Activated CD4-positive, alpha-beta T cell treated with anti-CD3 and anti-CD28 coated beads for 36 hours (primary cell): ENCODE measurements around the gene ADGB. TPM values are rescaled to one million over a fixed set of nuclear protein-coding genes. Genes with fewer than 3 reads are reported as not detected.
"Not testable (repeated sequence)": the region's sequence is repeated elsewhere in the genome, so short reads cannot be mapped to it uniquely, and the experiment has no call there.

Source experiments
- ATAC-seq: fragments of 200-7000 bp; cut with Tn5 transposase; one replicate; pipeline ENCODE4 v1.10.0; 2021; ENCODE audit warnings: mild to moderate bottlenecking, moderate library complexity
- CTCF ChIA-PET: fragments of 350-600 bp; sonication (Branson Sonifier 250); formaldehyde crosslinking; loops from one replicate; lab custom pipeline; 2021; ENCODE audit warnings: antibody characterized with exemption; lab: Charles Lee
- POLR2A ChIA-PET: fragments of 350-600 bp; sonication (Branson Sonifier 250); formaldehyde crosslinking; loops from one replicate; lab custom pipeline; 2021; ENCODE audit warnings: antibody characterized with exemption, inconsistent platforms; lab: Charles Lee
- DNase-seq: peaks from one replicate; pipeline ENCODE4 v3.0.0-alpha.2; 2020
- H3K27ac Mint-ChIP-seq: one replicate; pipeline ENCODE4 v1.8.0; 2021; ENCODE audit warnings: mixed read lengths
- H3K27me3 Mint-ChIP-seq: one replicate; pipeline ENCODE4 v1.8.0; 2021; ENCODE audit warnings: mixed read lengths
- H3K36me3 Mint-ChIP-seq: one replicate; pipeline ENCODE4 v1.8.0; 2021; ENCODE audit warnings: low read depth, mixed read lengths
- H3K4me1 Mint-ChIP-seq: one replicate; pipeline ENCODE4 v1.8.0; 2021; ENCODE audit warnings: mixed read lengths
- H3K4me3 Mint-ChIP-seq: one replicate; pipeline ENCODE4 v1.8.0; 2021; ENCODE audit warnings: mild to moderate bottlenecking, moderate library complexity, mixed read lengths
- H3K9me3 Mint-ChIP-seq: one replicate; pipeline ENCODE4 v1.8.0; 2021; ENCODE audit warnings: low read depth, mixed read lengths
- intact Hi-C, 2 experiments: fragments of 100-400 bp; cut with DNase I in 1 of 2; cut with micrococcal nuclease in 1 of 2; formaldehyde crosslinking; loops; one replicate each; pipeline versions ENCODE4 v1.14.2 to v1.15.1; 2022 to 2024; cut with DNase I, micrococcal nuclease
- total RNA-seq, 2 experiments: library from RNA; stranded (reverse); gene quantifications; one replicate each; pipeline ENCODE4 v1.2.3, GENCODE V29; 2021

Gene ADGB
- total RNA-seq, 2 experiments from 2014 or later = not detected

GRCh38 chr6:146829792-146830565 lies 231.2 kb downstream of the ADGB start:
- CTCF ChIA-PET = interaction anchor here (0.6 kb wide), 2 partner anchors 22 to 470 kb away, joined by 3 to 4 read pairs; no protein-coding TSS in a partner anchor
- no peak overlapping the region for H3K27ac Mint-ChIP-seq

GRCh38 chr6:146833157-146833556 lies 234.4 kb downstream of the ADGB start:
- Mint-ChIP-seq H3K4me1 (no peaks in the 10 kb centered on the region), H3K9me3 (no peaks in the 10 kb centered on the region), H3K36me3 (no peaks in the 10 kb centered on the region), H3K27me3 (peaks cover 7% of the 10 kb centered on the region), H3K4me3 (no peak overlapping the region), H3K27ac (no peak overlapping the region)
- DNase-seq (no peak), ATAC-seq (no peak)
- CTCF ChIA-PET = no interaction called here
- intact Hi-C loops = no loop called here
- POLR2A ChIA-PET = no interaction called here

More at GRCh38 chr6:146829792-146830565, 231.2 kb downstream of the ADGB start:
- intact Hi-C loops = no loop called here
- Mint-ChIP-seq H3K4me1 (no peaks in the 10 kb centered on the region), H3K36me3 (no peaks in the 10 kb centered on the region), H3K9me3 (no peaks in the 10 kb centered on the region), H3K4me3 (no peak overlapping the region), H3K27me3 (peaks cover 7% of the 10 kb centered on the region)
- DNase-seq (no peak), ATAC-seq (no peak)
- POLR2A ChIA-PET = no interaction called here

- intact Hi-C loops = no loop called here
- Mint-ChIP-seq H3K27ac (no peak overlapping the region), H3K36me3 (peaks cover 4% of the 10 kb centered on the region), H3K4me3 (no peak overlapping the region), H3K4me1 (no peaks in the 10 kb centered on the region), H3K9me3 (peaks cover 6% of the 10 kb centered on the region), H3K27me3 (peaks cover 2% of the 10 kb centered on the region)
- DNase-seq (no peak), ATAC-seq (no peak)
- POLR2A ChIA-PET = interaction anchor here (0.6 kb wide), 1 partner anchor 363 kb away, joined by 3 read pairs; no protein-coding TSS in a partner anchor
- CTCF ChIA-PET = interaction anchor here (0.6 kb wide), 1 partner anchor 691 kb away, joined by 3 read pairs; no protein-coding TSS in a partner anchor
Observed at GRCh38 chr6:146840216-146840615, 241.4 kb downstream of the ADGB start.

- peaks cover 2% of the 10 kb centered on the region for H3K27me3 Mint-ChIP-seq
- ChIA-PET POLR2A (no interaction called here), CTCF (no interaction called here)
- ATAC-seq (no peak), DNase-seq (no peak)
- no peaks in the 10 kb centered on the region for H3K4me1 Mint-ChIP-seq
- peaks cover 4% of the 10 kb centered on the region for H3K36me3 Mint-ChIP-seq
- intact Hi-C loops = no loop called here
- peaks cover 7% of the 10 kb centered on the region for H3K9me3 Mint-ChIP-seq
- no peak overlapping the region for H3K4me3 Mint-ChIP-seq
- H3K27ac Mint-ChIP-seq = no peak overlapping the region
Observed at GRCh38 chr6:146840641-146841040, 241.9 kb downstream of the ADGB start.

GRCh38 chr6:146847426-146847825 lies 248.7 kb downstream of the ADGB start:
- ATAC-seq (no peak), DNase-seq (no peak)
- intact Hi-C loops = no loop called here
- H3K36me3 Mint-ChIP-seq = peaks cover 9% of the 10 kb centered on the region
- H3K4me1 Mint-ChIP-seq = peaks cover 24% of the 10 kb centered on the region
- no peak overlapping the region for H3K27ac Mint-ChIP-seq
- ChIA-PET POLR2A (no interaction called here), CTCF (no interaction called here)
- no peak overlapping the region for H3K4me3 Mint-ChIP-seq
- peaks cover 15% of the 10 kb centered on the region for H3K9me3 Mint-ChIP-seq
- H3K27me3 Mint-ChIP-seq = peaks cover 4% of the 10 kb centered on the region

GRCh38 chr6:146850238-146850896 lies 251.6 kb downstream of the ADGB start:
- peaks cover 38% of the 10 kb centered on the region for H3K4me1 Mint-ChIP-seq
- ATAC-seq (peak; percentile 75), DNase-seq (peak; percentile 70)
- H3K27me3 Mint-ChIP-seq = peaks cover 4% of the 10 kb centered on the region
- ChIA-PET CTCF (interaction anchor here (0.8 kb wide), 1 partner anchor 42 kb away, joined by 3 read pairs; no protein-coding TSS in a partner anchor), POLR2A (interaction anchor here (0.7 kb wide), 1 partner anchor 353 kb away, joined by 3 read pairs; no protein-coding TSS in a partner anchor)
- peaks cover 12% of the 10 kb centered on the region for H3K9me3 Mint-ChIP-seq
- peaks cover 5% of the 10 kb centered on the region for H3K36me3 Mint-ChIP-seq
- H3K4me3 Mint-ChIP-seq = no peak overlapping the region
- H3K27ac Mint-ChIP-seq = peak overlapping the region; percentile 80
- intact Hi-C loops = loop anchor here (2.0 to 5.0 kb wide), 5 partner anchors 352 to 1592 kb away; no protein-coding TSS in a partner anchor

GRCh38 chr6:146850981-146851380 lies 252.2 kb downstream of the ADGB start:
- Mint-ChIP-seq H3K36me3 (peaks cover 3% of the 10 kb centered on the region), H3K27me3 (peaks cover 4% of the 10 kb centered on the region), H3K27ac (peak overlapping the region; percentile 80), H3K9me3 (peaks cover 8% of the 10 kb centered on the region), H3K4me3 (no peak overlapping the region), H3K4me1 (peaks cover 43% of the 10 kb centered on the region)
- ChIA-PET POLR2A (interaction anchor here (0.7 kb wide), 1 partner anchor 352 kb away, joined by 3 read pairs; no protein-coding TSS in a partner anchor), CTCF (interaction anchor here (0.8 kb wide), 1 partner anchor 42 kb away, joined by 3 read pairs; no protein-coding TSS in a partner anchor)
- no peak for ATAC-seq
- no peak for DNase-seq
- intact Hi-C loops = loop anchor here (1.0 to 5.0 kb wide), 6 partner anchors 99 to 1591 kb away; no protein-coding TSS in a partner anchor

GRCh38 chr6:146851837-146852236 lies 253.1 kb downstream of the ADGB start:
- peak; percentile 69 for ATAC-seq
- Mint-ChIP-seq H3K36me3 (peaks cover 2% of the 10 kb centered on the region), H3K27me3 (peaks cover 4% of the 10 kb centered on the region), H3K9me3 (peaks cover 5% of the 10 kb centered on the region), H3K27ac (peak overlapping the region; percentile 88), H3K4me3 (no peak overlapping the region), H3K4me1 (peaks cover 52% of the 10 kb centered on the region)
- CTCF ChIA-PET = interaction anchor here (1.0 kb wide), 1 partner anchor 10 kb away, joined by 4 read pairs; no protein-coding TSS in a partner anchor
- intact Hi-C loops = loop anchor here (1.0 to 5.0 kb wide), 7 partner anchors 63 to 1590 kb away; no protein-coding TSS in a partner anchor
- peak; percentile 59 for DNase-seq
- POLR2A ChIA-PET = interaction anchor here (0.6 kb wide), 1 partner anchor 353 kb away, joined by 3 read pairs; the partner anchor contains the start of gene STXBP5

- ChIA-PET CTCF (interaction anchor here (0.6 kb wide), 1 partner anchor 261 kb away, joined by 3 read pairs; no protein-coding TSS in a partner anchor), POLR2A (interaction anchor here (0.6 kb wide), 1 partner anchor 67 kb away, joined by 3 read pairs; no protein-coding TSS in a partner anchor)
- not testable (repeated sequence) for H3K9me3 Mint-ChIP-seq, ATAC-seq, H3K4me3 Mint-ChIP-seq, DNase-seq, H3K27me3 Mint-ChIP-seq, H3K36me3 Mint-ChIP-seq
- intact Hi-C loops = loop anchor here (1.0 to 5.0 kb wide), 7 partner anchors 413 to 1588 kb away; no protein-coding TSS in a partner anchor
- Mint-ChIP-seq H3K4me1 (peaks cover 62% of the 10 kb centered on the region), H3K27ac (peak overlapping the region; percentile 9)
Observed at GRCh38 chr6:146854521-146855255, 255.9 kb downstream of the ADGB start.

- peak overlapping the region; percentile 80 for H3K27ac Mint-ChIP-seq
- CTCF ChIA-PET = interaction anchor here (0.7 to 1.5 kb wide), 6 partner anchors 9 to 430 kb away, joined by 3 read pairs; no protein-coding TSS in a partner anchor
- POLR2A ChIA-PET = no interaction called here
- peaks cover 52% of the 10 kb centered on the region for H3K4me1 Mint-ChIP-seq
- H3K27me3 Mint-ChIP-seq = peaks cover 2% of the 10 kb centered on the region
- intact Hi-C loops = loop anchor here (1.0 to 5.0 kb wide), 8 partner anchors 59 to 1311 kb away; partner anchors contain the start of gene STXBP5 (in 1 of the 2)
- peak; percentile 38 for ATAC-seq
- H3K4me3 Mint-ChIP-seq = peak overlapping the region; percentile 50
- peaks cover 2% of the 10 kb centered on the region for H3K36me3 Mint-ChIP-seq
- DNase-seq = no peak
- peaks cover 5% of the 10 kb centered on the region for H3K9me3 Mint-ChIP-seq
Observed at GRCh38 chr6:146855889-146856288, 257.1 kb downstream of the ADGB start.
